Stimulated activated CD4-positive, alpha-beta T cell treated with anti-CD3 and anti-CD28 coated beads, Interleukin-15, amount 100 ng/mL, for 48 hours (primary cell): ENCODE measurements around the gene DKK3.

Experiments used
- DNase-seq, 2 donors: peaks; one replicate each; pipeline ENCODE4 v3.0.0-alpha.2; 2020; ENCODE audit warnings: low read depth in 2 of 2

DKK3 gene

GRCh38 chr11:11944444-11944843 lies 64.0 kb downstream of the DKK3 start:
- no peak for DNase-seq

GRCh38 chr11:11942668-11943067 lies 65.8 kb downstream of the DKK3 start:
- DNase-seq, result no peak

- DNase-seq, result no peak
These were observed 67.9 kb downstream of the DKK3 start for GRCh38 chr11:11940551-11940950.

- DNase-seq, result no peak
These were observed 70.5 kb downstream of the DKK3 start for GRCh38 chr11:11937957-11938356.

GRCh38 chr11:11937433-11937832 lies 71.0 kb downstream of the DKK3 start:
- no peak for DNase-seq

- no peak for DNase-seq
These were observed 72.9 kb downstream of the DKK3 start for GRCh38 chr11:11935536-11935935.

- no peak for DNase-seq
These were observed 76.9 kb downstream of the DKK3 start for GRCh38 chr11:11931461-11932055.

GRCh38 chr11:11929920-11930319 lies 78.5 kb downstream of the DKK3 start:
- no peak for DNase-seq

GRCh38 chr11:11923828-11924227 lies 84.6 kb downstream of the DKK3 start:
- DNase-seq, result no peak

GRCh38 chr11:11916981-11917399 lies 91.4 kb downstream of the DKK3 start:
- no peak for DNase-seq

- no peak for DNase-seq
These were observed 92.8 kb downstream of the DKK3 start for GRCh38 chr11:11915625-11916024.

GRCh38 chr11:11913395-11913794 lies 95.0 kb downstream of the DKK3 start:
- DNase-seq, result no peak
